K562 (cell line): ENCODE measurements around the gene FLAD1. TPM values are rescaled to one million over a fixed set of nuclear protein-coding genes. Genes with fewer than 3 reads are reported as not detected.

Experiments used
- ATAC-seq: fragments of 200-7000 bp; cut with Tn5 transposase; 3 replicates; pipeline ENCODE4 v1.9.1; 2020; ENCODE audit warnings: moderate library complexity
- BruUV-seq: library from RNA; stranded (reverse); fragments of 400-500 nt; replicated peaks from 2 replicates; lab custom pipeline; 2021; lab: Mats Ljungman, UMichigan
- CTCF ChIA-PET: fragments of 300-600 bp; formaldehyde crosslinking; extraction: SDS; loops from one replicate; lab custom pipeline; 2021; ENCODE audit warnings: low intra/inter-chr PET ratio; lab: Yijun Ruan, JAX
- POLR2A ChIA-PET: fragments of 300-600, 350-650 bp; sonication (Branson Sonifier 250); formaldehyde crosslinking; extraction: SDS; loops from one replicate; lab custom pipeline; 2021; ENCODE audit warnings: antibody characterized with exemption, inconsistent platforms; lab: Yijun Ruan, JAX
- DNase-seq, 4 experiments: peaks; one replicate each; pipeline versions ENCODE4 v3.0.0 to v3.0.0-alpha.2; 2011 to 2018; ENCODE audit warnings: low spot score in 3 of 4, mixed read lengths in 3 of 4; ENCODE audit errors: extremely low read depth in 1 of 4
- FAIRE-seq: peaks from 2 replicates; lab custom pipeline; 2011; peaks lifted over from hg19 to GRCh38; lab: Jason Lieb, UNC
- H2AFZ ChIP-seq: 2 replicates; pipeline ENCODE4 v1.6.0; 2011; ENCODE audit warnings: low read depth, low read length, control low read depth, inconsistent platforms
- H3K27ac ChIP-seq: fragments of 200-600 bp; 3 replicates; pipeline ENCODE4 v1.8.0; 2011; ENCODE audit warnings: low read depth, mild to moderate bottlenecking, control low read depth, inconsistent platforms, low read length, moderate library complexity, mixed read lengths; ENCODE audit errors: extremely low read depth
- H3K27me3 ChIP-seq, 2 experiments: fragments of 300-600 bp in 1 of 2; 2 replicates in 1 of 2; 3 replicates in 1 of 2; pipeline versions ENCODE4 v1.6.0 to v1.8.0; 2011; ENCODE audit warnings: inconsistent platforms in 2 of 2, low read length in 2 of 2, mild to moderate bottlenecking in 1 of 2, mixed read lengths in 1 of 2, moderate library complexity in 1 of 2; ENCODE audit not compliant: control insufficient read depth in 2 of 2, insufficient read depth in 2 of 2
- H3K36me3 ChIP-seq: fragments of 300-600 bp; 3 replicates; pipeline ENCODE4 v1.8.0; 2011; ENCODE audit warnings: mild to moderate bottlenecking, low read length, inconsistent platforms; ENCODE audit not compliant: control insufficient read depth, insufficient read depth
- H3K4me1 ChIP-seq, 2 experiments: fragments of 200-600 bp in 1 of 2; replicated peaks in 1 of 2; 2 replicates in 1 of 2; 3 replicates in 1 of 2; pipeline versions ENCODE4 v1.5.1 to v1.8.0; 2011; ENCODE audit warnings: inconsistent platforms in 2 of 2, low read length in 2 of 2, mild to moderate bottlenecking in 1 of 2, mixed read lengths in 1 of 2, moderate library complexity in 1 of 2; ENCODE audit not compliant: control insufficient read depth in 2 of 2, insufficient read depth in 2 of 2
- H3K4me2 ChIP-seq: 2 replicates; pipeline ENCODE4 v1.6.1; 2011; ENCODE audit warnings: low read length, control low read depth, inconsistent platforms, mixed read lengths; ENCODE audit not compliant: insufficient read depth
- H3K4me3 ChIP-seq: fragments of 200-600 bp; sonication (generic), shearing (Covaris generic); 2 replicates; pipeline ENCODE4 v1.5.1; 2016; ENCODE audit warnings: control low read depth, inconsistent platforms
- H3K79me2 ChIP-seq: fragments of 200-600 bp; 3 replicates; pipeline ENCODE4 v1.8.0; 2011; ENCODE audit warnings: low read length, inconsistent platforms; ENCODE audit not compliant: control insufficient read depth, insufficient read depth
- H3K9ac ChIP-seq, 2 experiments: 2 replicates each; pipeline versions ENCODE4 v1.6.0 to v1.6.1; 2011; ENCODE audit warnings: low read depth in 2 of 2, low read length in 2 of 2, control low read depth in 1 of 2, inconsistent platforms in 1 of 2, mild to moderate bottlenecking in 1 of 2, mixed read lengths in 1 of 2; ENCODE audit not compliant: insufficient read depth in 1 of 2
- H3K9me1 ChIP-seq: one replicate; pipeline ENCODE4 v1.6.0; 2011; ENCODE audit warnings: inconsistent platforms, mild to moderate bottlenecking, low read length, moderate library complexity; ENCODE audit not compliant: control insufficient read depth, insufficient read depth
- H3K9me3 ChIP-seq: replicated peaks from 2 replicates; pipeline ENCODE4 v1.5.1; 2011; ENCODE audit warnings: low read depth, low read length, inconsistent platforms; ENCODE audit not compliant: control insufficient read depth, insufficient read depth
- H4K20me1 ChIP-seq: replicated peaks from 2 replicates; pipeline ENCODE4 v1.6.1; 2011; ENCODE audit warnings: low read length, inconsistent platforms, mixed read lengths; ENCODE audit not compliant: control insufficient read depth, insufficient read depth
- GTF2E2 ChIP-seq: fragments of 200-800 bp; sonication (Bioruptor generic); IDR thresholded peaks from 2 replicates; pipeline ENCODE4 v1.6.1; 2016; ENCODE audit warnings: missing genetic modification characterization, missing compliant biosample characterization
- HDAC2 ChIP-seq: fragments of 450-650 bp; IDR thresholded peaks from 2 replicates; pipeline ENCODE4 v1.6.1; 2016; ENCODE audit warnings: mild to moderate bottlenecking
- NCOA4 ChIP-seq: fragments of 450-650 bp; IDR thresholded peaks from 2 replicates; pipeline ENCODE4 v1.6.1; 2018; ENCODE audit warnings: mild to moderate bottlenecking; ENCODE audit not compliant: partially characterized antibody
- POLR2AphosphoS2 ChIP-seq: IDR thresholded peaks from 2 replicates; pipeline ENCODE4 v1.6.1; 2012; ENCODE audit warnings: low read length, improper control_type of control experiment
- POLR2AphosphoS5 ChIP-seq: IDR thresholded peaks from 2 replicates; pipeline ENCODE4 v1.6.1; 2011; ENCODE audit warnings: mild to moderate bottlenecking, low read depth, low read length, moderate library complexity; ENCODE audit not compliant: control insufficient read depth, insufficient read depth
- POLR2B ChIP-seq: fragments of 450-650 bp; IDR thresholded peaks from 2 replicates; pipeline ENCODE4 v1.6.1; 2018; ENCODE audit warnings: low read depth; ENCODE audit not compliant: partially characterized antibody
- TBL1XR1 ChIP-seq, 2 experiments: IDR thresholded peaks; 2 replicates each; pipeline ENCODE4 v1.6.1; 2012; ENCODE audit warnings: improper control_type of control experiment in 2 of 2, low read length in 2 of 2, mild to moderate bottlenecking in 1 of 2
- WGBS: fragments of 100-300 bp; shearing (Covaris generic); methylation state at CpG from one replicate; pipeline ENCODE4 v1.1.6; 2016; ENCODE audit warnings: low coverage, mixed read lengths; ENCODE audit not compliant: insufficient coverage; ENCODE audit errors: missing lambda C conversion rate; 5-methylcytosine and 5-hydroxymethylcytosine counted together
- in situ Hi-C: fragments of 300-500 bp; cut with MboI; formaldehyde crosslinking; loops from 4 replicates; pipeline ENCODE4 v1.15.0; 2018; ENCODE audit warnings: inconsistent platforms, mixed read lengths
- intact Hi-C: fragments of 100-400 bp; cut with micrococcal nuclease; formaldehyde crosslinking; loops from 2 replicates; pipeline ENCODE4 v1.14.2; 2022
- polyA plus RNA-seq, 8 experiments: library from polyadenylated mRNA; depleted of rRNA in 4 of 8; stranded (reverse) in 5 of 8; unstranded in 3 of 8; fragments of >200 nt; fragmentation: Nextera tagmentation in 2 of 8; fragmentation: Illumina TruSeq in 1 of 8; extraction: Ambion mirVana in 2 of 8; extraction: Trizol in 1 of 8; gene quantifications; 2 replicates each; pipeline versions ENCODE4 v1.2.1 to v1.2.3, GENCODE V29; 2011 to 2014; ENCODE audit warnings: inconsistent platforms in 1 of 8, missing spikeins in 1 of 8
- total RNA-seq, 7 experiments: library from RNA; depleted of rRNA in 6 of 7; stranded (reverse); fragments of >200 nt in 6 of 7; fragmentation: Illumina TruSeq in 2 of 7; extraction: Trizol in 2 of 7; gene quantifications; 2 replicates each; pipeline versions ENCODE4 v1.2.1 to v1.2.3, GENCODE V29; 2011 to 2021; ENCODE audit warnings: low replicate concordance in 1 of 7

FLAD1 gene
- total and polyA plus RNA-seq, 9 of the 15 experiments (the other 6 are each of a cell fraction or from before 2014, with no cell fraction given), result 24.9 to 85.8 (median 67.0) TPM

GRCh38 chr1:154962795-154963330, 20.3 kb upstream of the FLAD1 start:
- no TSS peak for BruUV-seq
- Histone ChIP-seq H3K4me2 (peak overlapping the region; percentile 90; the same call in 1 of the 2 replicates), H3K9me1 (no peaks in the 10 kb centered on the region), H3K36me3 (peaks cover 68% of the 10 kb centered on the region; the same call in 2 of the 3 replicates), H3K27me3 (no peaks in the 10 kb centered on the region), H3K79me2 (peaks cover 36% of the 10 kb centered on the region), H3K4me3 (peak overlapping the region; percentile 91; the same call in 1 of the 2 replicates), H4K20me1 (no peaks in the 10 kb centered on the region), H3K4me1 (peaks cover 19 to 42% of the 10 kb centered on the region in 2 experiments), H2AFZ (no peak overlapping the region), H3K9me3 (no peaks in the 10 kb centered on the region), H3K27ac (peak overlapping the region; percentile 99; the same call in 1 of the 3 replicates), H3K9ac (peak overlapping the region; percentile 76 to 97)
- FAIRE-seq (no peak), ATAC-seq (no peak), DNase-seq (no peak)
- TF ChIP-seq POLR2AphosphoS5 (0 out of 2 replicates have a peak, but pooled peaks have one; percentile 11), TBL1XR1 (IDR thresholded peaks at IDR 0.05; ENCODE audit: low read length in 2 of 2) (no peak), NCOA4 (no peak), HDAC2 (no peak), POLR2AphosphoS2 (no peak), POLR2B (no peak), GTF2E2 (tag) (no peak)
- in situ Hi-C loops (no loop called here), intact Hi-C loops (loop anchor here (5.0 kb wide), 1 partner anchor 119 kb away; no protein-coding TSS in a partner anchor)
- ChIA-PET POLR2A (interaction anchor here (0.5 to 7.0 kb wide), 4 partner anchors 11 to 110 kb away, joined by 3 to 80 read pairs (median 8); partner anchors contain the start of genes CKS1B, FLAD1 and SHC1), CTCF (interaction anchor here (0.9 to 2.7 kb wide), 4 partner anchors 55 to 403 kb away, joined by 4 to 28 read pairs (median 6); no protein-coding TSS in a partner anchor)
- WGBS, result 78% methylated on average over 6 of the region's 6 CpGs
